HG03460 (cell line): ENCODE results near the gene UBA3.

Source experiments
- ATAC-seq: cut with Tn5 transposase; IDR thresholded peaks from one replicate; pipeline ENCODE4 v1.9.1; 2021; ENCODE audit not compliant: unreplicated experiment

Gene UBA3

GRCh38 chr3:69013253-69014021 is 66.7 kb downstream of the UBA3 start, which contains the start of gene EOGT:
Gene EOGT, minus strand, starts transcription at chr3:69013684. Its CDS starts 3,838 bp downstream, at chr3:69009846.
- ATAC-seq = peak; percentile 79

DNA sequence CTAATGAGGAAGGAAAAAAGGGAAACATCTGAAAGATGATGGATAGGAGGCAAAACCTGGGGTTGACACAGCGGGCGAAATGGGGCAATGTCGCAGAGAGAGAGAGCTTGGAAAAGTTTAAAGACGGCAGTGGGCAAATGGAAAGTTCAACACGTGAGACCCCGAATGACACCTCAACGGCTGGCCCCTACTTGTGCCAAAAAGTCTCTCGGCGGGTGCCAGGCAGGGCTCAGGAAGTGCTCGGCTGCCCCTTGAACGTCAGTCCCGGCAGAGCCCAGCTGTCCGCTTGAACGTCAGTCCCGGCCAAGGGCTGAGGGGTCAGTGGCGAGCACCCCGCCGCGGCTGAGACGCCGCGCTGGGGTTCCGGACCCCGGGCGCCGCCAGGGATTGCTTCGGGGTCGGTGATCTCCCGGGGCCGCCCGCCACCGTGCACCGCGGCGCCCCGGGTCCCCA is 67.3 kb downstream of the UBA3 start:
- ATAC-seq = peak; percentile 44

DNA sequence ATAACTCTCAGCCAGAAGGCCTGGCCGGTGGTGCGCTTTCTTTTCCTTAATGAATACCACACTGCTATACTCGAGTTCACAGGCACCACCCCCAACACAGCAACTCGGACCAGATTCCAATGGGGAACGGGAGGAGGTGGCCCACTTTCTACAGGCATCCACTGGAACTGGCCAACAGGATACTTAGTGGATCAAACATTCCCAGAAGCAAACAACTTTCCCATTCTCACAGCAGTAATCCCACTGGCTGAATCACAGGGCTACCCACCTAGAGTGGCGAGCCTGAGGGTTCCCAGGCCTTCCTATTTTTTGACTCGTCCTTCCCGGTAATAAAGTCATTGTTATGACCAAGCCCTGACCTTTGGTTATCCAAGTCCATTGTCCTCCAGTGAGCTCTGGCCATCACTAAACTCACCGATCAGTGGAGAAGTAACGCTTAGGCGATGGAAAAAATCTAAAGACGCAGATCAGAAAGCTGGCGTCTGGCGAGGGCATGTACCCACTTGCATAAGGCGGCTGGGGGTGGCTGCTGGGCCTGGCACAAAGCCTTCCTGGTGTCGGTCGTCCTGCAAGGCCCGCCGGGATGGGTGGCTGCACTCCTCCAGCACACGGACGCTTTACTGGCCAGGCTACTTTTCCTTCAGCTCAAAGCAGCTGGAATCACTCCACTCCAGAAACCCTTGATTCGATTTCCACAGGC is 67.9 kb downstream of the UBA3 start:
- no peak for ATAC-seq

- ATAC-seq = no peak
Measured at GRCh38 chr3:69011096-69011730, 69.0 kb downstream of the UBA3 start.

GRCh38 chr3:69009559-69010410 is 70.4 kb downstream of the UBA3 start:
- ATAC-seq = no peak

- ATAC-seq = no peak
Measured at GRCh38 chr3:69008980-69009379, 71.2 kb downstream of the UBA3 start.

- no peak for ATAC-seq
Measured at GRCh38 chr3:69005791-69006482, 74.2 kb downstream of the UBA3 start.

DNA sequence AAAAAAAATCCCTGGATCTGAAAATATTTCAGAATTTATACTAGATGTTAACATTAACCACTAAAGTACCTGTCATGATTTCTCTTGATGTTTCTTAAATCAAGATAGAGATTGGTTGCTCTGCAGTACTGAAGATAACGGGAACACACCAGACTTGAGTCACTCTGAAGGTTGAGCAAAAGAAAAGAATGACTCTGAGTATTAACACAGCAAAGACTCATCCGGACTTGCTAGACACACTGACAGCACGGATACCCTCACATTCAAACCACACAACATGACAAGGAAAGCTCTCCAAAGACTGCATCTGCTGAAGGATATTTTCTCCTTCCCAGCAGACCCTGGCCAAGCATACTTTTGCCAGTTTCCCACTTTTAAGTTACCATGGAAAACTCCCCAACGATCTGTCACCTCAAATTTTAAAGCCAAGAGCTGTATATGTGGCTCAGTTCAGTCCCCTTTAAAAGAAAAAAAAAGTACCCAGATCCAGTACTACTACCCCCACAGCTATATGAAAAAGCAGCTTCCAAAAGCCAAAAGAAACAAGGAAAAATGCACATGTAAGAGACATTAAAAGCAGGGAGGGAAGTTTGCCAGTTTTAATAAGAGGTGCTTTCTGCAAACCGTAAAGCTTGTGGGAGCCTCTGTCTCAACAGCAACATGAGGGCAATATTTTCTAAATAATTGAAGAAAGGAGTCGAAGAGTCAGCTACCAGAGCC is 74.9 kb downstream of the UBA3 start:
- no peak for ATAC-seq
